Liver (tissue), 9 donors: Measurements from ENCODE around the gene PAX6. TPM values are rescaled to one million over a fixed set of nuclear protein-coding genes. Genes with fewer than 3 reads are reported as not detected.

ENCODE experiments used
- DNase-seq: peaks from one replicate; pipeline ENCODE4 v3.0.0-alpha.2; 2017; ENCODE audit warnings: low spot score
- H3K27ac ChIP-seq, 2 donors: one replicate each; pipeline ENCODE4 v1.7.0; 2013; ENCODE audit warnings: inconsistent platforms in 2 of 2, low read length in 2 of 2, control low read depth in 1 of 2, low read depth in 1 of 2, mild to moderate bottlenecking in 1 of 2
- H3K27me3 ChIP-seq, 4 donors: one replicate each; pipeline versions ENCODE4 v1.6.1 to v1.7.0; 2013; ENCODE audit warnings: low read length in 3 of 4, inconsistent platforms in 1 of 4, mild to moderate bottlenecking in 1 of 4, moderate library complexity in 1 of 4; ENCODE audit not compliant: control insufficient read depth in 4 of 4, insufficient read depth in 4 of 4
- H3K36me3 ChIP-seq, 4 donors: one replicate each; pipeline versions ENCODE4 v1.6.1 to v1.7.0; 2013; ENCODE audit warnings: low read length in 3 of 4, mild to moderate bottlenecking in 3 of 4, low read depth in 1 of 4, moderate library complexity in 1 of 4; ENCODE audit not compliant: control insufficient read depth in 4 of 4, insufficient read depth in 3 of 4
- H3K4me1 ChIP-seq, 4 donors: one replicate each; pipeline versions ENCODE4 v1.6.1 to v1.7.0; 2013; ENCODE audit warnings: low read length in 3 of 4, mild to moderate bottlenecking in 3 of 4, moderate library complexity in 1 of 4; ENCODE audit not compliant: control insufficient read depth in 4 of 4, insufficient read depth in 4 of 4
- H3K4me3 ChIP-seq, 3 donors: one replicate each; pipeline versions ENCODE4 v1.6.1 to v1.7.0; 2013; ENCODE audit warnings: low read length in 3 of 3, control low read depth in 1 of 3, low read depth in 1 of 3, mild to moderate bottlenecking in 1 of 3
- H3K9ac ChIP-seq, 2 donors: one replicate each; pipeline ENCODE4 v1.7.0; 2013; ENCODE audit warnings: low read length in 2 of 2, mild to moderate bottlenecking in 2 of 2, moderate library complexity in 2 of 2, control low read depth in 1 of 2, low read depth in 1 of 2
- H3K9me3 ChIP-seq, 4 donors: one replicate each; pipeline versions ENCODE4 v1.6.1 to v1.7.0; 2013; ENCODE audit warnings: low read length in 3 of 4; ENCODE audit not compliant: control insufficient read depth in 4 of 4
- ATF3 ChIP-seq: IDR thresholded peaks from 2 replicates; pipeline ENCODE4 v1.6.1; 2016; ENCODE audit warnings: antibody characterized with exemption
- CTCF ChIP-seq: fragments of 150-350 bp; IDR thresholded peaks from 2 replicates; pipeline ENCODE4 v1.5.1; 2017; ENCODE audit warnings: improper control_type of control experiment, low read depth, low read length; ENCODE audit not compliant: missing input control
- EGR1 ChIP-seq, 2 donors: IDR thresholded peaks; 2 replicates each; pipeline ENCODE4 v1.6.1; 2016 to 2018; ENCODE audit warnings: antibody characterized with exemption in 2 of 2, low read depth in 2 of 2
- FOXA1 ChIP-seq: IDR thresholded peaks from 2 replicates; pipeline ENCODE4 v1.6.1; 2016; ENCODE audit warnings: antibody characterized with exemption
- FOXA2 ChIP-seq: IDR thresholded peaks from 2 replicates; pipeline ENCODE4 v1.6.1; 2016; ENCODE audit warnings: antibody characterized with exemption
- GABPA ChIP-seq, 2 donors: IDR thresholded peaks in 1 of 2; conservative IDR thresholded peaks in 1 of 2; 2 replicates each; pipeline ENCODE4 v1.6.1; 2016; ENCODE audit warnings: antibody characterized with exemption in 2 of 2, mild to moderate bottlenecking in 1 of 2, moderate library complexity in 1 of 2
- HNF4A ChIP-seq, 2 donors: conservative IDR thresholded peaks; 2 replicates each; pipeline ENCODE4 v1.6.1; 2016; ENCODE audit warnings: antibody characterized with exemption in 2 of 2, mild to moderate bottlenecking in 2 of 2
- HNF4G ChIP-seq: IDR thresholded peaks from 2 replicates; pipeline ENCODE4 v1.6.1; 2016; ENCODE audit warnings: antibody characterized with exemption
- JUND ChIP-seq, 2 donors: IDR thresholded peaks; 2 replicates each; pipeline ENCODE4 v1.6.1; 2016; ENCODE audit warnings: antibody characterized with exemption in 2 of 2
- MAX ChIP-seq: IDR thresholded peaks from 2 replicates; pipeline ENCODE4 v1.6.1; 2016; ENCODE audit warnings: antibody characterized with exemption
- NR2F2 ChIP-seq: IDR thresholded peaks from 2 replicates; pipeline ENCODE4 v1.6.1; 2016; ENCODE audit warnings: antibody characterized with exemption
- RAD21 ChIP-seq, 2 donors: IDR thresholded peaks; 2 replicates each; pipeline ENCODE4 v1.6.1; 2016; ENCODE audit warnings: antibody characterized with exemption in 2 of 2, mild to moderate bottlenecking in 2 of 2
- REST ChIP-seq: IDR thresholded peaks from 2 replicates; pipeline ENCODE4 v1.6.1; 2016; ENCODE audit warnings: antibody characterized with exemption, mild to moderate bottlenecking
- RXRA ChIP-seq, 2 donors: IDR thresholded peaks; 2 replicates each; pipeline ENCODE4 v1.6.1; 2017 to 2018; ENCODE audit warnings: antibody characterized with exemption in 2 of 2, mild to moderate bottlenecking in 1 of 2
- SP1 ChIP-seq: IDR thresholded peaks from 2 replicates; pipeline ENCODE4 v1.6.1; 2018; ENCODE audit warnings: antibody characterized with exemption, mild to moderate bottlenecking
- TAF1 ChIP-seq: conservative IDR thresholded peaks from 2 replicates; pipeline ENCODE4 v1.6.1; 2016; ENCODE audit warnings: antibody characterized with exemption, mild to moderate bottlenecking
- YY1 ChIP-seq: IDR thresholded peaks from 2 replicates; pipeline ENCODE4 v1.6.1; 2016; ENCODE audit warnings: antibody characterized with exemption, mild to moderate bottlenecking
- ZBTB33 ChIP-seq: IDR thresholded peaks from 2 replicates; pipeline ENCODE4 v1.6.1; 2016; ENCODE audit warnings: antibody characterized with exemption
- WGBS: extraction: QIAGEN DNeasy Blood & Tissue Kit; methylation state at CpG from one replicate; pipeline ENCODE4 v1.1.7; 2013; 5-methylcytosine and 5-hydroxymethylcytosine counted together
- polyA plus RNA-seq, 2 donors: library from polyadenylated mRNA; stranded (reverse) in 1 of 2; unstranded in 1 of 2; fragments of 200-250 nt in 1 of 2; fragments of >200 nt in 1 of 2; fragmentation: Nextera tagmentation in 1 of 2; extraction: Ambion mirVana in 1 of 2; gene quantifications; one replicate each; pipeline versions ENCODE4 v1.2.1 to v1.2.3, GENCODE V29; 2013 to 2015
- total RNA-seq, 2 donors: library from RNA; depleted of rRNA; stranded (reverse); fragments of >200 nt; gene quantifications; one replicate each; pipeline ENCODE4 v1.2.3, GENCODE V29; 2014
- donor health status: healthy.
- donor health status: healthy.
- donor health status: healthy.
- donor health status: healthy.
- donor health status: healthy.

Gene PAX6
- total and polyA plus RNA-seq, 4 donors: not detected

GRCh38 chr11:31834237-31834636 is 23.1 kb upstream of the PAX6 start:
- no peak for DNase-seq
- WGBS: 27% methylated on average over 1 of the region's 1 CpG
- TF ChIP-seq HNF4A (conservative IDR thresholded peaks at IDR 0.05): no peak
- TF ChIP-seq REST: no peak
- TF ChIP-seq ATF3: no peak
- TF ChIP-seq MAX: no peak
- TF ChIP-seq NR2F2: no peak
- no peak for TF ChIP-seq RAD21 (IDR thresholded peaks at IDR 0.05)
- TF ChIP-seq FOXA2: no peak
- no peak for TF ChIP-seq RXRA (IDR thresholded peaks at IDR 0.05)
- no peak for TF ChIP-seq EGR1 (IDR thresholded peaks at IDR 0.05; ENCODE audit: low read depth in 2 of 2)
- TF ChIP-seq GABPA (IDR thresholded peaks at IDR 0.05 in 1 of 2, conservative IDR thresholded peaks at IDR 0.05 in 1 of 2): no peak
- no peak for TF ChIP-seq CTCF
- TF ChIP-seq JUND (IDR thresholded peaks at IDR 0.05): no peak
- TF ChIP-seq ZBTB33: no peak
- no peak for TF ChIP-seq FOXA1
- TF ChIP-seq SP1: no peak
- no peak for TF ChIP-seq HNF4G
- no peak for TF ChIP-seq YY1
- TF ChIP-seq TAF1: no peak
- Histone ChIP-seq H3K9ac (no peak overlapping the region), H3K9me3 (peaks cover 0 to 5% (median 0%) of the 10 kb centered on the region in 4 donors), H3K36me3 (no peaks in the 10 kb centered on the region), H3K27ac (no peak overlapping the region), H3K27me3 (peaks cover 0 to 19% (median 3%) of the 10 kb centered on the region in 4 donors), H3K4me3 (no peak overlapping the region), H3K4me1 (no peaks in the 10 kb centered on the region)
